ENCODE results near the gene RANBP10. TPM values are rescaled to one million over a fixed set of nuclear protein-coding genes. Genes with fewer than 3 reads are reported as not detected.
A peak's percentile ranks its signal among the peaks of the same experiment; 100 is the strongest.

The RANBP10 gene
- total and polyA plus RNA-seq, 2 of the 13 experiments (the other 11 are each of a cell fraction or from before 2014, with no cell fraction given) = 9.2 to 22.7 TPM

DNA sequence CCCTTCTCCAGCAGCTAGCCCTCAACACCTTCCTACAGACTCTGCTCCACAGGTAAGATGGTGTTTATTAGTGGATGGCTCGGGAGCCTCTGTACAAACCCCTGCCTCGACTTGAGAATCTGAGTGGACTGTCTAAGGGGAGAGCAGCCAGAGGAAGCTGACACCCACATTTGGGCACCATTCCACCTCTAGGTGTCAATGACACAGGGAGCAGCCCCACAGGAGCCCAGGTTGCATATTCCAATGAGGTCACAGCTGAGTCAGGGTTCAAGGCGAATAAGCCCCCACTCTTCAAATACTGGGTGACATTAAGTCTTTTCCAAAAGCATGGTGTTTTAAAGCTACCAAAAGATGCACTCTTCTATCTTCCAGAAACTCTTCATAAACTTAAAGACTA is 31.9 kb downstream of the RANBP10 start (continued):
- TF ChIP-seq ZKSCAN1 (IDR thresholded peaks at IDR 0.05; ENCODE audit: low read length) (no peak), ZNF430 (CRISPR knock-in tag; IDR thresholded peaks at IDR 0.05) (no peak)

DNA sequence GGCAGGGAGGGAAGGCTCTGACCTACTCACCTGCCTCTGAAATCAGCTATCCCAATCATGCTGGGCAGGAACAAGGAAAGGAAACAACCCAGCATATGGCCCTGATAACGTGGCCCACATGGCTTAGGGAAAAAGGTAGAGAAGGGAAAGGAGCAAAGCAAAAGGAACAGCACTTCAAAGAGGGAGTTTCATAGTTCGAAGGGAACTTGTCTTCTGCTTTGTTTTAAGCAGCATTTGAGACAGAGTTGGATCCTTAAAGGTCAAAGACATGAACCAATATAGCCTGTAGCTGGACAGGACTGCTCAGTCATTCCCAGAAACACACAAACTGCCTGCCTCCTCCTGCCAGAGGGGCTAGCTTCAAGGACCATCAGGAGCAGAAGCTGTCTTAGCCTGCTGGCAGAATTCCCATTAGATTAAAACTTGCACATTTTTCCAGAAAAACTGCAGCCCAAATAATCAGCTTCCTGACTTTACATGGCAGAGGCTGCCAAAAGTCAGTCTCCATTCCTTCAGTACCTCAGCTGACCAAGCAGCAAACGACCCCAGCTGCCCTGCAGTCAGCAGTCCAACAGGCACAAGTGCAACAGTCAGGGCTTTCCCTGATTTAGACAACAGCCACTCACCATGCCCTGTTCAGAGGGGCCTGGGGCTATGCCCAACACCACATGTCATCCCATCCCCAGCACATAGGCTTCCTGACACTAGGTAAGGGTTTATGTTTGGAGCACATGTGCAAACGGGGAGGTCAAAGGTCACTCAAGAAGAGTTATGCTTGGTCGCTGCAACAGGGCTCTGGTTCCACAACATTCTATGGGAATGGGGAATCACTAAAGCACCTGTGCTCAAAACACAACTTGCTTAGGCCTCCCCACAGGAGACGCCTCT is 32.5 kb downstream of the RANBP10 start:
- ChIA-PET CTCF (ENCODE audit: low intra/inter-chr PET ratio, low total read pairs) (no interaction called here), POLR2A (no interaction called here)
- peaks cover 10% of the 10 kb centered on the region for H3K79me2 ChIP-seq (ENCODE audit: insufficient read depth, low read length)
- 64% methylated on average over 6 of the region's 6 CpGs for WGBS (ENCODE audit: low lambda C conversion rate)
- peaks cover 11% of the 10 kb centered on the region; the same call in 1 of the 2 replicates for H4K20me1 ChIP-seq (ENCODE audit: insufficient read depth, low read length)
- no TSS peak for BruUV-seq (replicated peaks)
- H3K4me1 ChIP-seq (ENCODE audit: insufficient read depth, low read length) = peaks cover 18% of the 10 kb centered on the region
- peaks cover 5% of the 10 kb centered on the region; the same call in 1 of the 2 replicates for H3K9me3 ChIP-seq (ENCODE audit: low read length)
- H3K27me3 ChIP-seq (ENCODE audit: control insufficient read depth in 1 of 2, insufficient read depth in 2 of 2, low read length in 2 of 2) = no peaks in the 10 kb centered on the region
- H2AFZ ChIP-seq (ENCODE audit: low read length) = no peak overlapping the region
- in situ Hi-C loops (cut with HindIII; ENCODE audit: extremely low pct_ligation_motif_present, low pct_unique_long_range_greater_than_20kb) = no loop called here
- no peak overlapping the region for H3K4me2 ChIP-seq (ENCODE audit: low read depth, low read length)
- H3K9ac ChIP-seq (ENCODE audit: insufficient read depth, low read depth, low read length) = no peak overlapping the region
- ATAC-seq = peak; percentile 80
- peak; percentile 24 for DNase-seq (ENCODE audit: low spot score)
- intact Hi-C loops (cut with micrococcal nuclease; ENCODE audit: unreplicated experiment) = no loop called here
- H3K27ac ChIP-seq (ENCODE audit: extremely low read length, insufficient read depth, low read length) = peak overlapping the region; percentile 9
- H3K36me3 ChIP-seq (replicated peaks in 1 of 2; ENCODE audit: control insufficient read depth in 1 of 2, insufficient read depth in 2 of 2, low read length in 2 of 2) = peaks cover 2 to 22% of the 10 kb centered on the region in 2 experiments
- FAIRE-seq = no peak
- no peak overlapping the region for H3K4me3 ChIP-seq (replicated peaks in 1 of 3; ENCODE audit: insufficient read depth in 1 of 3, low read depth in 2 of 3, low read length in 3 of 3)
- TF ChIP-seq EED (CRISPR knock-in tag; IDR thresholded peaks at IDR 0.05) (no peak), ZHX2 (IDR thresholded peaks at IDR 0.05; ENCODE audit: low read depth) (no peak), ZHX2 (CRISPR knock-in tag; IDR thresholded peaks at IDR 0.05; ENCODE audit: borderline replicate concordance) (no peak), ZNF614 (CRISPR knock-in tag; IDR thresholded peaks at IDR 0.05; ENCODE audit: borderline replicate concordance) (0 out of 2 replicates have a peak, but pooled peaks have one; percentile 14), ZSCAN21 (CRISPR knock-in tag; IDR thresholded peaks at IDR 0.05; ENCODE audit: borderline replicate concordance) (no peak), HNF4A (CRISPR knock-in tag; IDR thresholded peaks at IDR 0.05) (peak; percentile 65), MXI1 (IDR thresholded peaks at IDR 0.05; ENCODE audit: borderline replicate concordance, low read depth, low read length) (peak; percentile 9; the same call in 1 of the 3 replicates), NR2F6 (IDR thresholded peaks at IDR 0.05) (peak; percentile 67), NR2F6 (CRISPR knock-in tag; IDR thresholded peaks at IDR 0.05) (peak; percentile 60; the same call in 1 of the 2 replicates), SAP130 (CRISPR knock-in tag; IDR thresholded peaks at IDR 0.05; ENCODE audit: low read depth) (0 out of 2 replicates have a peak, but pooled peaks have one; percentile 15), ZNF687 (CRISPR knock-in tag; IDR thresholded peaks at IDR 0.05) (peak; percentile 13; the same call in 1 of the 2 replicates)

All from HepG2 (cell line).